CD4-positive, alpha-beta T cell (primary cell): ENCODE results near the gene ARVCF. TPM values are rescaled to one million over a fixed set of nuclear protein-coding genes. Genes with fewer than 3 reads are reported as not detected.

Experiments used
- ATAC-seq: fragments of 200-7000 bp; cut with Tn5 transposase; one replicate; pipeline ENCODE4 v1.10.0; 2022; ENCODE audit warnings: mild to moderate bottlenecking; ENCODE audit not compliant: poor library complexity
- CTCF ChIA-PET: fragments of 350-600 bp; sonication (Branson Sonifier 250); formaldehyde crosslinking; loops from one replicate; lab custom pipeline; 2021; ENCODE audit warnings: antibody characterized with exemption, inconsistent platforms; lab: Charles Lee
- POLR2A ChIA-PET: fragments of 350-600 bp; sonication (Branson Sonifier 250); formaldehyde crosslinking; loops from one replicate; lab custom pipeline; 2021; ENCODE audit warnings: antibody characterized with exemption, inconsistent platforms; lab: Charles Lee
- DNase-seq, 14 experiments: peaks; one replicate each; pipeline ENCODE4 v3.0.0-alpha.2; 2013 to 2020; ENCODE audit warnings: mixed read lengths in 2 of 14
- H3K27ac ChIP-seq, 2 donors: one replicate each; pipeline versions ENCODE4 v1.5.1 to v1.7.0; 2013; ENCODE audit warnings: low read length in 2 of 2, low read depth in 1 of 2, mild to moderate bottlenecking in 1 of 2
- H3K27me3 ChIP-seq, 2 experiments: 1 replicate in 1 of 2; 2 replicates in 1 of 2; pipeline versions ENCODE4 v1.6.1 to v1.7.0; 2013; ENCODE audit warnings: low read length in 2 of 2, control low read depth in 1 of 2, mild to moderate bottlenecking in 1 of 2, moderate library complexity in 1 of 2; ENCODE audit not compliant: insufficient read depth in 2 of 2, control insufficient read depth in 1 of 2
- H3K36me3 ChIP-seq: one replicate; pipeline ENCODE4 v1.6.1; 2013; ENCODE audit warnings: low read length, control low read depth; ENCODE audit not compliant: insufficient read depth
- H3K4me1 ChIP-seq: one replicate; pipeline ENCODE4 v1.6.1; 2013; ENCODE audit warnings: low read length, control low read depth; ENCODE audit not compliant: insufficient read depth
- H3K4me3 ChIP-seq: one replicate; pipeline ENCODE4 v1.5.1; 2013; ENCODE audit warnings: mild to moderate bottlenecking, low read length, moderate library complexity
- H3K9me3 ChIP-seq, 2 experiments: 1 replicate in 1 of 2; 2 replicates in 1 of 2; pipeline versions ENCODE4 v1.6.1 to v1.7.0; 2013; ENCODE audit warnings: low read length in 2 of 2, mild to moderate bottlenecking in 2 of 2, control low read depth in 1 of 2, moderate library complexity in 1 of 2; ENCODE audit not compliant: control insufficient read depth in 1 of 2, insufficient read depth in 1 of 2
- H3K27ac Mint-ChIP-seq: one replicate; pipeline ENCODE4 v1.8.0; 2020; ENCODE audit warnings: mixed read lengths
- H3K27me3 Mint-ChIP-seq: one replicate; pipeline ENCODE4 v1.8.0; 2021; ENCODE audit warnings: mixed read lengths
- H3K36me3 Mint-ChIP-seq: one replicate; pipeline ENCODE4 v1.8.0; 2021; ENCODE audit warnings: low read depth, mixed read lengths
- H3K4me1 Mint-ChIP-seq: one replicate; pipeline ENCODE4 v1.8.0; 2021; ENCODE audit warnings: low read depth, mixed read lengths
- H3K4me3 Mint-ChIP-seq: one replicate; pipeline ENCODE4 v1.8.0; 2020; ENCODE audit warnings: mild to moderate bottlenecking, mixed read lengths
- H3K9me3 Mint-ChIP-seq: one replicate; pipeline ENCODE4 v1.8.0; 2020; ENCODE audit warnings: mixed read lengths
- intact Hi-C, 2 experiments: fragments of 100-400 bp; cut with DNase I in 1 of 2; cut with micrococcal nuclease in 1 of 2; formaldehyde crosslinking; loops; one replicate each; pipeline versions ENCODE4 v1.15.1 to v1.9.0; 2023 to 2025; cut with DNase I, micrococcal nuclease
- total RNA-seq, 174 experiments: library from RNA in 2 of 174; stranded (reverse) in 2 of 174; gene quantifications; one replicate each; pipeline ENCODE4 v1.2.3 and lab custom pipeline; 2021 to 2026
- TF ChIP-seq, protein P1 (sequence below): fragments of 200-600 bp; IDR thresholded peaks from one replicate; pipeline ENCODE4 v1.8.0; 2022; ENCODE audit warnings: antibody characterized with exemption, mild to moderate bottlenecking

Gene ARVCF
- total RNA-seq, 2 experiments from 2014 or later = 2.2 to 2.5 TPM

- H3K4me1 ChIP-seq = no peaks in the 10 kb centered on the region
- Mint-ChIP-seq H3K27me3 (no peaks in the 10 kb centered on the region), H3K36me3 (no peaks in the 10 kb centered on the region), H3K4me1 (peaks cover 4% of the 10 kb centered on the region), H3K4me3 (no peak overlapping the region), H3K27ac (no peak overlapping the region), H3K9me3 (no peaks in the 10 kb centered on the region)
- TF ChIP-seq, protein P1, sequence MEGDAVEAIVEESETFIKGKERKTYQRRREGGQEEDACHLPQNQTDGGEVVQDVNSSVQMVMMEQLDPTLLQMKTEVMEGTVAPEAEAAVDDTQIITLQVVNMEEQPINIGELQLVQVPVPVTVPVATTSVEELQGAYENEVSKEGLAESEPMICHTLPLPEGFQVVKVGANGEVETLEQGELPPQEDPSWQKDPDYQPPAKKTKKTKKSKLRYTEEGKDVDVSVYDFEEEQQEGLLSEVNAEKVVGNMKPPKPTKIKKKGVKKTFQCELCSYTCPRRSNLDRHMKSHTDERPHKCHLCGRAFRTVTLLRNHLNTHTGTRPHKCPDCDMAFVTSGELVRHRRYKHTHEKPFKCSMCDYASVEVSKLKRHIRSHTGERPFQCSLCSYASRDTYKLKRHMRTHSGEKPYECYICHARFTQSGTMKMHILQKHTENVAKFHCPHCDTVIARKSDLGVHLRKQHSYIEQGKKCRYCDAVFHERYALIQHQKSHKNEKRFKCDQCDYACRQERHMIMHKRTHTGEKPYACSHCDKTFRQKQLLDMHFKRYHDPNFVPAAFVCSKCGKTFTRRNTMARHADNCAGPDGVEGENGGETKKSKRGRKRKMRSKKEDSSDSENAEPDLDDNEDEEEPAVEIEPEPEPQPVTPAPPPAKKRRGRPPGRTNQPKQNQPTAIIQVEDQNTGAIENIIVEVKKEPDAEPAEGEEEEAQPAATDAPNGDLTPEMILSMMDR = no peak
- POLR2A ChIA-PET = no interaction called here
- ATAC-seq (no peak), DNase-seq (no peak)
- H3K27me3 ChIP-seq = no peaks in the 10 kb centered on the region
- no peak overlapping the region for H3K27ac ChIP-seq
- H3K36me3 ChIP-seq = no peaks in the 10 kb centered on the region
- H3K9me3 ChIP-seq = no peaks in the 10 kb centered on the region
- CTCF ChIA-PET = no interaction called here
- intact Hi-C loops = no loop called here
- H3K4me3 ChIP-seq = no peak overlapping the region
These were observed 37.9 kb downstream of the ARVCF start for GRCh38 chr22:19978748-19979147.

- no peaks in the 10 kb centered on the region for H3K27me3 Mint-ChIP-seq
- ChIA-PET CTCF (no interaction called here), POLR2A (no interaction called here)
- H3K36me3 ChIP-seq = no peaks in the 10 kb centered on the region
- no peak overlapping the region for H3K4me3 ChIP-seq
- TF ChIP-seq, protein P1 = no peak
- DNase-seq (no peak), ATAC-seq (no peak)
- no peaks in the 10 kb centered on the region for H3K36me3 Mint-ChIP-seq
- H3K4me1 Mint-ChIP-seq = peaks cover 4% of the 10 kb centered on the region
- no peak overlapping the region for H3K4me3 Mint-ChIP-seq
- H3K27ac ChIP-seq = no peak overlapping the region
- H3K27me3 ChIP-seq = no peaks in the 10 kb centered on the region
- H3K27ac Mint-ChIP-seq = no peak overlapping the region
- intact Hi-C loops = no loop called here
- H3K9me3 Mint-ChIP-seq = no peaks in the 10 kb centered on the region
- H3K9me3 ChIP-seq = no peaks in the 10 kb centered on the region
- H3K4me1 ChIP-seq = no peaks in the 10 kb centered on the region
These were observed 39.1 kb downstream of the ARVCF start for GRCh38 chr22:19977296-19978243.

DNA sequence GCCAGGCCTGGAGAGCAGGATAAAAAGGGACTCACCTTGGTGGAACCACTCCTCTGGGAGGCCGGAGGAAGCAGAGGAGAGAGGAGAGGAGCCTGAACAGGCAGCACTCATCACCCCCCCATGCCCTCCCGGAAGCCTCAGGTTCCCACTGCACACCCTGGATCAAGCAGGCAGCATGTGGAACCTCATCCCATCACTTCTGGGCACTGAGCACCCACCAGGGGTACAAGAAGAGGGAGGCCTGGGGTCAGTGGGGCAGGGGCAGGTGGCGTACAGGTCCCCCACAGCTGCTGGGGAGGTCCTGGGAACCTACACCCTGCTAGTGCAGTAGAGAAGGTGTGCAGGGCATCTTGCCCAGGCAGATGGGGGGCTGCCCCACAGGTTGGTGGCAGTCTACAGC is 40.0 kb downstream of the ARVCF start:
- no peak overlapping the region for H3K27ac ChIP-seq
- no peak overlapping the region for H3K4me3 Mint-ChIP-seq
- H3K9me3 ChIP-seq = no peaks in the 10 kb centered on the region
- no peak for ATAC-seq
- intact Hi-C loops = no loop called here
- peaks cover 4% of the 10 kb centered on the region for H3K4me1 Mint-ChIP-seq
- DNase-seq = no peak
- H3K36me3 ChIP-seq = no peaks in the 10 kb centered on the region
- H3K27me3 Mint-ChIP-seq = no peaks in the 10 kb centered on the region
- H3K4me1 ChIP-seq = peaks cover 2% of the 10 kb centered on the region
- ChIA-PET POLR2A (no interaction called here), CTCF (no interaction called here)
- no peak overlapping the region for H3K27ac Mint-ChIP-seq
- no peaks in the 10 kb centered on the region for H3K9me3 Mint-ChIP-seq
- H3K36me3 Mint-ChIP-seq = no peaks in the 10 kb centered on the region
- H3K27me3 ChIP-seq = no peaks in the 10 kb centered on the region
- H3K4me3 ChIP-seq = no peak overlapping the region
- TF ChIP-seq, protein P1 = no peak
